Urothelium cell line (cell line): ENCODE measurements around the gene A1BG.
"Not testable (repeated sequence)": the region's sequence is repeated elsewhere in the genome, so short reads cannot be mapped to it uniquely, and the experiment has no call there.

Experiments used
- DNase-seq: peaks from one replicate; pipeline ENCODE4 v3.0.0; 2011; ENCODE audit warnings: low spot score, mixed read lengths
- FAIRE-seq: peaks from 2 replicates; lab custom pipeline; 2011; peaks lifted over from hg19 to GRCh38; lab: Jason Lieb, UNC

The A1BG gene

DNA sequence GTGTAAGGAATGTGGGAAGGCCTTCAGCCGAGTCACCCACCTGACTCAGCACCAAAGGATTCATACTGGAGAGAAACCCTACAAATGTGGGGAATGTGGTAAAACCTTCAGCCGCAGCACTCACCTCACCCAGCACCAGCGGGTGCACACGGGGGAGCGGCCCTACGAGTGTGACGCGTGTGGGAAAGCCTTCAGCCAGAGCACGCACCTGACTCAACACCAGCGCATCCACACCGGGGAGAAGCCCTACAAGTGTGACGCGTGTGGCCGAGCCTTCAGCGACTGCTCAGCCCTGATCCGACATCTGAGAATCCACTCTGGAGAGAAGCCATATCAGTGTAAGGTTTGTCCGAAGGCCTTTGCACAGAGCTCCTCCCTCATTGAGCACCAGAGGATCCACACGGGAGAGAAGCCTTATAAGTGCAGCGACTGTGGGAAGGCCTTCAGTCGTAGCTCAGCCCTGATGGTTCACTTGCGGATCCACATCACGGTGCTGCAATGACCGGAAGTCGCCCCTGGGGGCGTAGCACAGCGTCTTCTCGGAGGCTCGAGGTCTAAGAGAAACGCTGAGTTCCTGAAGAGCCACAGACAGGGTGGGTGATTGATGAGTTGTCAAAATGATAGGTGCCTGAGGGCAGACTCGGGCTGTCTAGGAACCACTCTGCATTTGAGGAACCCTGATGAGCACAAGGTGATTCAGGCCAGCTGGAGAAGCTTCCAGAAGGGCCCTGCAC is 14.3 kb downstream of the A1BG start:
- DNase-seq (no peak), FAIRE-seq (no peak)

DNA sequence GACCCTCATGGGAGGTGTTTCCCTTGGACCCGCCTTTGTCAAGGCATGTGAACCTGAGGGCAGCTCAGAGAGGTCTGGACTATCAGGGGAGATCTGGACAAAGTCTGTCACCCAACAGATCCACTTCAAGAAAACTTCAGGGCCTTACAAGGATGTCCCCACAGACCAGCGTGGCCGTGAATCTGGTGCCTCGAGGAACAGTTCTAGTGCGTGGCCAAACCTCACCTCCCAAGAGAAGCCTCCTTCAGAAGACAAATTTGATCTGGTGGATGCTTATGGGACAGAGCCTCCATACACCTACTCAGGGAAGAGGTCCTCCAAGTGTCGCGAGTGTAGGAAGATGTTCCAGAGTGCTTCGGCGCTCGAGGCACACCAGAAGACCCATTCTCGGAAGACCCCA is 15.0 kb downstream of the A1BG start:
- DNase-seq (no peak), FAIRE-seq (no peak)

DNA sequence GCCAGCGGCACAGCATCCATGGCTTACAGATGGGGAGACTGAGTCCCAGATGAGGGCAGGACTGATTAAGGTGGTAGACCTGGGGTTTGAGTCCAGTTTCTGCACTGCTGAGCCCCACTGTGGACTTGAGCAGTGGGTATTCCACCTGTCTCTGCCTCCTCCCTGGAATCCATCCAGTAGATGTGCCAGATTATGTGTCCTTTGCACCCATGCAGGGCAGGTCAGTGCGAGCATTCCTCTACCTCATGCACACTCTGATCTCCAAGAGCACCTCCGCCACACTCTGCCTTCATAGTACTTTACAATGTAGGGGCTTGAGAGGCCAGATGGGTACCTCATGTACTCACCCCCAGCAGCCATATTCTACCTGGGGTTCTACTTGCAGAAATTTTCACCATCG is 16.5 kb downstream of the A1BG start:
- FAIRE-seq: no peak
- DNase-seq: no peak

DNA sequence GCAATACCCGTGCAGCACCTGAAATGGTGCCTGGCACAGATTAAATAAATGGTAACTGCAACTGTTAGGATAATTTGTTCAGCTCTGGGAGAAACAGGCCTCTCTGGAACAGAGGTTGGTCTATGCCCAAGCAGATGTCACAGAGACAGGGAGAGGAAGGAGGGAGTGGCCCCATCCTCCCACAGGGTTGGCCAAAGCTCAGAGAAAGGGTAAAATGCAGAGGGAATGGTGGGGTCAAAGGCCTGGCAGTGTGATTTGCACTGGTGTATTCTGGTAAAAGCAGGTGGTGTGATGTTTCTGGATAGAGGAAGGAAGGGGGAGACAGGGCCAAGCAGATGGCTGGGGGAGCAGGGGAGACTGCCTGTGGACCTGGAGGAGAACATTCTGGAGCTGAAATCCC is 17.1 kb downstream of the A1BG start:
- DNase-seq: no peak
- no peak for FAIRE-seq

DNA sequence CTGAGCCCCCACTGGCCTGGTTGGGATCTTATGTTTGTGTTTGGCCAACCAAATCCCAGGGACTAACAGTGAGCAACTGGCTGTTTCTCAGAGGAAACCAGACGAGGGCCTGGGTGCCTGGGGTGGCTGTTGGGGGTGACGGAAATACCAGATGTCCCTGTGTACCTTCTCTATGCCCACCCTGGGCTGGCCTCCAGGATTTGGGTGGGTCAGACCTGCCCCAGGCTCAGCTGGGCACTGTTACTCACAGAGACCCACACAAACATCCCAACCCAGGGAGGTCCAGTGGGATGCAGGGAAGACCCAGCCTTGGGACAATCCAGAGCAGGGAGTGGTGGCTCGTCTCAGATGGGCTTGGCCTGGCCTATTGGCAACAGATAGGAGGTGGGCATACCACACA is 17.7 kb downstream of the A1BG start:
- FAIRE-seq: no peak

DNA sequence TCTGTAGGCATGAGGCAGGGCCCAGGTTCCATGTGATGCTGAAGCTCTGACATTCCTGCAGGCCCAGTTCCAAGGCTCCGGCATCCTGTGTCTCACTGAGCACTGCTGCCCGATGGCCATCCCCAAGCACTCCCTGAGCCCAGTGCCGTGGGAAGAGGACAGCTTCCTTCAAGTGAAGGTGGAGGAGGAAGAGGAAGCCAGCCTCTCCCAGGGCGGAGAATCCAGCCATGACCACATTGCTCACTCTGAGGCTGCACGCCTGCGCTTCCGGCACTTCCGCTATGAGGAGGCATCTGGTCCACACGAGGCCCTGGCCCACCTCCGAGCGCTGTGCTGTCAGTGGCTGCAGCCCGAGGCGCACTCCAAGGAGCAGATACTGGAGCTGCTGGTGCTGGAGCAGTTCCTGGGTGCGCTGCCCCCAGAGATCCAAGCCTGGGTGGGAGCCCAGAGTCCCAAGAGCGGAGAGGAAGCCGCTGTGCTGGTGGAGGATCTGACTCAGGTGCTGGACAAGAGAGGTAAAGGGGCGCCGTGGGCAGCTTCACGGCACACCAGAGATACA is 18.5 kb downstream of the A1BG start:
- FAIRE-seq (no peak), DNase-seq (no peak)

More for the DNA sequence above, 17.7 kb downstream of the A1BG start:
- no peak for DNase-seq

DNA sequence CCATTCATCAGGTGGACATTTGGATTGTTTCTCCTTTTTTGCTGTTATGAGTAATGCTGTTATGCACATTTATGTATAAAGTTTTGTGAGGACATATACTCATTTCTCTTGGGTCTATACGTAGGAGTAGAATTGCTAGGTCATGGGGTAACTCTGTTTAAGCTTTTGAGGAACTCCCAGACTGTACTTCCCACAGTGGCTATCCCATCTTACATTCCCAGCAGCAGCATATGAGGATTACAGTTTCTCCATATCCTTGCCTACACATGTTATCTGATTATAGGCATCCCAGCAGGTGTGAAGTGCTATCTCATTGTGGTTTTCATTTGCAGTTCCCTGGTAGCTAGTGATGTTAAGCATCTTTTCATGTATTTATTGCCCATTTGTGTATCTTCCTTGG is 20.6 kb downstream of the A1BG start:
- FAIRE-seq: no peak

DNA sequence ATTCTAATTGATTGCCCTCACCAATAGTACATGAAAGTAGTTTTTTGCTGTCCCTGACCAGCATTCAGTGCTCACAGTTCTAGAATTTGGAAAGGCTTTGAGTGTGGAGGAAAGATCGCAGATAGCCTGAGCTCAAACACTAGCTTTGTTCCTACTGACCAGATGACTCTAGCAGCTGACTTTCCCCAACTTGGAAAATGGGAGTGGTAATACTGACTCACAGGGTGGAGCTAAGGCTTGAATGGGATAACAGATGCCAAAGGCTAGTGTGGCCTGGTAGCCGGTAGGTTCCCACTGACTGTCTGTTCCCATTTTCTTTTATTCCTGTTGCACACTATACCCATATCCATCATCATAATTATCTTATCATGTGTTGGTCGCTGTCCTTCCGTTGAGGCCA is 22.8 kb downstream of the A1BG start:
- DNase-seq (no peak), FAIRE-seq (no peak)

More for the DNA sequence above, 20.6 kb downstream of the A1BG start:
- no peak for DNase-seq

DNA sequence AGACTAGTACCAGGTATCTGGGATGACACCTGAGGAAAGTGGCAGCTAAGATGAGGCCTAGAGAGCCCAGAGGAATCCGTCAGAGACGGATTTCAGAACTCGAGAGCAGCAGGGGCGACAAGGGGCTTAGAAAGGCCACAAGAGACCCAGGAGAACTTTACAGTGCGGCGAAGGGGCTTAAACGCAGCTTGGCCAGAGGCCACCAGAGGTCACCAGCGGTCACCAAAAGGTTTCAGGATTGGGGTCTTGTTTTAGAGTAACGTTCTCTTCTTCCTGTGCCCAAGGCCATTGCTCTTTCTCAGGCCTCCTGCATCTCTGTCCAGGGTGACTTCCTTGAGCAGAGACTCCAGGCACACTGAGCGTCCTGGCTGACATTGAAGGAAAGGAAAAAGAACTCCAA is 24.3 kb downstream of the A1BG start:
- DNase-seq: no peak
- FAIRE-seq: no peak

DNA sequence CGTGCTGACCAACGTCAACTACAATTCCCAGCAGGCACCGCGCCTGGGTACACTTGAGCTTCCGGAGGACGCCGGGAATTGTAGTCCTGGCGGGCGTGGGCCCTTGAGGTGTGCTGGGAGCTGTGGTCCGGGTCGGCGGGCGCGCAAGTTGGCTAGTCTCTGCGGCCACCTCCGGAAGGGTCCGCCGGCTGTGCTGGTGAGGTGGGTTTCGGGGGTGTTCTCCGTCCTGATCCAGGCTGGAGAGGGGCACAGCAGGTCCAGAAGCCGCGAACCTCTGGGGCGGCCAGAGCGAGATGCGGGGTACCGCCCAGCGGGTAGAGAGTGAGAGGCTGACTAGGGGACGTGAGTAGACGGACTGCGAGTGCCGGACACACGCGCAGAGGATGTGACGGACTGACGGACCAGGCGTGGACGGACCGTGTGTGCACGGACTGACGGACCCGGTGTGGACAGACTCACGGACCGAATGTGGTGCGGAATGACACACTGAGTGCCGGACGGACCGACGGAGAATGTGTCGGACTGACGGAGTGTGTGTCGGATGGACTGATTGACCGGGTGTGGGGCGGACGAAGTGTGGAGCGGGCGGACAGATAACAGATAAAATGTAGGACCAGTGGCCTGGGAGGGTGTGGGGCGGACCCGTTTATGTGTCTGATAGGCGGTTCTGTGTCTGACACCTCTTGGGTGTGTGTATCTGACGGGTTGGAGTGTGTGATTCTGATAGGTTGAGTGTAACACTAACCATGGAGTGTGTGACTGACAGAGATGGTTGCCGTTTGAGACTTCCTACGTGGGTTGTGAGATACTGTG is 26.2 kb downstream of the A1BG start, which contains the start of gene ZSCAN22:
Gene ZSCAN22 (plus strand): TSS at position 81 of the 813 bp plus-strand sequence. CDS start 7,809 bp downstream, outside the sequence.
- DNase-seq: peak; percentile 94
- peak; percentile 93 for FAIRE-seq

DNA sequence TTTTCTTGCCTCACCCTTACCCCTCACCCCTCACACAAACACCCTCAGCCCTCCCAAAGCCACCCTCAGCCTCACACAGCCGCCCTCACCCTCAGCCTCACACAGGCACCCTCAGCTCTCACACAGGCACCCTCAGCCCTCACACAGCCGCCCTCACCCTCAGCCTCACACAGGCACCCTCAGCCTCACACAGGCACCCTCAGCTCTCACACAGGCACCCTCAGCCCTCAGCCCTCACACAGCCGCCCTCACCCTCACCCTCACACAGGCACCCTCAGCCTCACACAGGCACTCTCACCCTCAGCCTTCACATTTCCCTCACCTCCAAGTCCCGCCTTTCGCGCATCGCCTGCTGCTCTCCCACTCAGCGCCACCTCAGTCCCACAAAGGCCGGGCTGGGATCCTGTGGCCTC is 26.8 kb downstream of the A1BG start:
- DNase-seq (no peak), FAIRE-seq (no peak)

DNA sequence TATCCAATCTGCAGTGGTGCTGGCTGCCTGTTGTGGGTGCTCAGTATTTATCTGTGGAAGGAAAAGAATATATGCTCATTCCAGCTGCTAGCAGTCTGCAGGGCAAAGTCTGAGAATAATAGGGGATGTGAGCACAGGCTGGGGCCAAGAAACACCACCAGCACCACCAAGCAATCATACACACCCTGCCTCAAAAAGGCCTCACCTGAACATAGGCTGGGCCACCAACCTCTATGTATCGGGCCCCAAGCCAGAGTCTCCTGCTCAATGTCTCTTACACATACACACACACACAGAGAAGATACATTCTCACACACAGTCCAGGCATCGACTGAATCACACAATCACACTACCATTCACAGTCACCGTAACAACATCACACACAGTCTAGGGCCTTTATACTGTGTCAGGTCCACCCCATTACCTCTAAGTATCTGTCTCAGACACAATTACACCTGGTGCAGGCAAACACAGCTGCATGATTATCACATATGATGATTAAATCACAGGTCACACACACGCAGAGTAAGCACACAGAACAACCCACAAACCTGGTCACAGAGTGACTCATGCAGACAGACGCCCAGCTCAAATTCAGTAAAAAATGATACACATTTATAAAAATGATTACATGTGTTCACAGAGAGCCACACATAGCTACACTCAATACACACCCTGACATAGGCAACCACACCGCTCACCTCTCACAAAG is 27.8 kb downstream of the A1BG start:
- FAIRE-seq: no peak
- no peak for DNase-seq

DNA sequence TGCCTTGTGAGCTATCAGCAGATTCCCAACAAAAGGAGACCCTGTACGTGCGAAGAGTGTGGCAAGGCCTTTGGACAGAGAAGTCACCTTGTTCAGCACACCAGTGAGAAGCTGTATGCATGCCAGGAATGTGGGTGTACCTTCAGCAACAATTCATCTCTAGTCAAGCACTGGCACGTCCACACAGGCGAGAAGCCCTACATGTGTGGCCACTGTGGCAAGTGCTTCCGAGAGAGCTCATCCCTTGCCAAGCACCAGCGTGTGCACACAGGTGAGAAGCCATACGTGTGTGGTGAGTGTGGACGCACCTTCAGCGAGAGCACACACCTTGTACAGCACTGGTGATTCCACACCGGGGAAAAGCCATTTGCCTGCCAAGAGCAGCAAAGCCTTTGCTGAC is 34.1 kb downstream of the A1BG start:
- DNase-seq (no peak), FAIRE-seq (no peak)

DNA sequence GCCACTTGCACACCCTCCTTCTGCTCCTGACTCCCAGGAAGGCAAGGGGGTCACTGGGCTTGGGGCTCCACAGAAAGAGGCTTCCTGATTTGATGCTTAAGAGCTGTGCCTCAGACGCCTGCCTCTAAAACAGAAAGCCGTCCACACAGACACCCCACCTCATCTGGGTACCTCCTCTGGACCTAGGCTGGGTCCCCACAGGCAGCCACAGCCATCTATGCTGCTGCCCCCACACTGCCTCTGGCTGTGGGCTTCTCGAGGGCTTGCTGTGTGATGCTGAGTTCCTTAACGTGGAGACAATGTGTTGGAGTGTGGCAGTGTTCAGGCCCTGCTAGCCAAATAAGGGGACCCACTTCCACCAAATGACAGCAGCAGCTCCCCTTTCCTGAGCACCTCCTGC is 35.0 kb downstream of the A1BG start:
- FAIRE-seq (no peak), DNase-seq (no peak)

DNA sequence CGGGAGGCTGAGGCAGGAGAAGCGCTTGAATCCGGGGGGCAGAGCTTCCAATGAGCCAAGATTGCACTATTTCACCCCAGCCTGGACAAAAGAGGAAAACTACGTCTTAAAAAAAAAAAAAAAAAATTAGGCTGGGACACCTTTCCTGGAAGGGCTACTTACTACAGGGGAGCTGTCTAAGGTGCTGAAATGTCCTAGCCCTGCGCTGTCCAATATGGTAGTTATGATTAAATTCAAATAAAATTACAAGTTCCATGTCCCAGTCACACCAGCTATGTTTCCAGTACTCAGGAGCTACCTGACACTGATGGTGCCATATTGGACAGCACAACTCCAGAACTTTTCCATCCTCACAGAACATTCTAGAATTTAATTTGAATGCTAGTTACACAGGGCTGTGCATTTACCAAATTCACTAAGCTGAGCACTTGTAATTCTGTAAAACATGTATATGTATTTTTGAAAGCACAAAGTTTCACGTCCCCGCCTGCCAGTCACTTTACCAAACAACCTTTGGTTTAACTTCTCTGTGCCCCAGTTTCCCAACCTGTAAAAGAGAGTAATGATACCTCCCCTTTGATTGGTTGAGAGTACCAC is 35.7 kb downstream of the A1BG start:
- DNase-seq (peak; percentile 31), FAIRE-seq (no peak)

DNA sequence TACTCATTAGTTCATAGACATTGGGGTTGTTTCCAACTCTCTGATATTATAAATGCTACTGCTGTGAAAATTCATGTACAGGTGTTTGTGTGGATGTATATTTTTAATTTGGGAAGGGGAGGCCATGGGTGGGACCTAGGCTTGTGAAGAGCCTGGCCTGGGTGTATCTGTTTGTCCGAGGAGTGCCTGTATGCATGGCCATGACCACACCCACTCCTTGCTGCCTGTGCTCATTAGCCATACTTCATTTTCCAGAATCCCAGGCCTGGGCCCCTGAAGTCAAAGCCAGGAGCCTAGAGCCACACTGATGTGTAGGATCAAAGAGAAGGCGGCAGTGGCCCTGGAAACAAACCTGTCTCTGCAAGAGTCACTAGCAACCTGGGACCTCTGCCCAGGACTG is 37.7 kb downstream of the A1BG start:
- FAIRE-seq (no peak), DNase-seq (no peak)

DNA sequence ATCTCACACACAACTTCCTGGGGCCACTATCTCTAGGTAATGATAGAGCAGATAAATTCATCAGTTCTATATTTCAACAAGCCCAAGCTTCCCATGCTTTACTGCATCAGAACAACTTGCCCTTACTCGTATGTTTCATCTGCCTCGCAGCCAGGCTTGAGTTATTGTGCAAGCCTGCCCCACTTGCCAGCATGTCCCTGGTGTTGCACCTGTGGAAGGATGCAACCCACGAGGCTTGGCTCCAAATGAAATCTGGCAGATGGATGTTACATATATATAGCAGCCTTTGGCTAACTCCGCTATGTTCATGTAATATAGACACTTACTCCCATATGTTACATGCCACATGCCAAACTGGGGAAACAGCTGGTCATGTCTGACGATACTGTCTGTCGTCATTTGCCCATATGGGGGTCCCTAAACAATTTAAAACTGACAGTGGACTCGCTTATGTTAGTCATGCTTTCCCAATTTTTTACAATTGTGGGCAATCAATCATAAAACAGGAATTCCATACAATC is 41.9 kb downstream of the A1BG start:
- no peak for DNase-seq
- no peak for FAIRE-seq

DNA sequence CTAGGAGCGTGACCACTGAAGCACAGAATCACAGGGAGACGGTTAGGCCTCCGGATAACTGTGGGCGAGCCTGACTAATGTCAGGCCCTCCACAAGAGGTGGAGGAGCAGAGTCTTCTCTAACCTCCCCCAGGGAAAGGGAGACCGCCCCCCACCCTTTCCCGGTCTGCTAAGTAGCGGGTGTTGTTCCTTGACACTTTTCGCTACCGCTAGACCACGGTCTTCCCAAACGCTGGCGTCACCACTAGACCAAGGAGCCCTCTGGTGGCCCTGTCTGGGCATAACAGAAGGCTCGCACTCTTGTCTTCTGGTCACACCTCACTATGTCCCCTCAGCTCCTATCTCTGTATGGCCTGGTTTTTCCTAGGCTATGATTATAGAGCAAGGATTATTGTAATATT is 42.6 kb downstream of the A1BG start:
- FAIRE-seq, DNase-seq: not testable (repeated sequence)

DNA sequence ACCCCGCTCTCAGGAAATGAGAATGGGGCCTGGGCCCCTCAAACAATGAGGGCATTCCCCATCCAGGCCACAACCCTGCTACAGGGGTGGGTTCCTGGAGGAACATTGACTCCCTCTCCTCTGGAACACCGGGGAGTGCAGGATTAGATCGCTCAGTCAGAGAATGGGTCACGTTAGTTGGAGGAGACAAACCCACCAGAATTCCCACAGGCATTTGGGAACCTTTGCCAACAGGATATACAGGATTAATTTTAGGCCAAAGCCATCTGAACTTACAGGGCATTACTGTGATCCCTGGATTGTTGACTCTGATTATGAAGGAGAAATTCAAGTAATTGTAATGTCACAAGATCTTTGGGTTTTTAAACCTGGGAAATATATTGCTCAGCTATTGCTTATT is 45.6 kb downstream of the A1BG start:
- FAIRE-seq: no peak
- no peak for DNase-seq

DNA sequence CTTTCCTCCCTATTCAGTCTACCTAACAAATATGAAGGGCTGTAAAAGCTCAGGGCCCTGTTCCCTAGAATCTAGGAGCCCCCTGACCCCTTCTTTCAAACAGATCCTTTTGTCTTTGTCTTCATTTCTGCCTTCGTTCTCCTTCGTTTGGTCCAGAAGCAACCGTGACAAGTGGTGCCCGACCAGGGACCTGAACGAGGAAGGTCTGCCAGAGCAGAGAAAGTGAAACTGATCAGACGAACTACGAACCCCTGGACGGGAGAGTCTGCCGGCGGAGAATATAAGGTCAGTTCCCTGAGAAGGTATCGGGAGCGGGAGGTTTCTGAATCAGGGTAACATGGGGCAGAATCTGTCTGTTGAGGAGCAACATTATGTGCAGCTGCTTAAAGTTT is 47.4 kb downstream of the A1BG start:
- FAIRE-seq: no peak
- DNase-seq: no peak
